ENCODE data around the gene TAS1R2. TPM values are rescaled to one million over a fixed set of nuclear protein-coding genes. Genes with fewer than 3 reads are reported as not detected.

Gene TAS1R2
- total RNA-seq, 6 experiments from 2014 or later = 0.07 TPM; not detected in 5

GRCh38 chr1:18794561-18794960 is 64.9 kb downstream of the TAS1R2 start:
- Histone ChIP-seq H3K4me3 (no peak overlapping the region), H3K9me3 (no peaks in the 10 kb centered on the region), H3K36me3 (no peaks in the 10 kb centered on the region), H3K27ac (no peak overlapping the region), H3K27me3 (no peaks in the 10 kb centered on the region), H3K4me1 (no peaks in the 10 kb centered on the region)
- DNase-seq = no peak
- intact Hi-C loops (cut with DNase I) = no loop called here
- 32% methylated on average over 4 of the region's 5 CpGs for WGBS (ENCODE audit: insufficient coverage, low coverage, low lambda C conversion rate, missing lambda C conversion rate)
- no peak for TF ChIP-seq POLR2A (IDR thresholded peaks at IDR 0.05)
- TF ChIP-seq CTCF (IDR thresholded peaks at IDR 0.05) = no peak
- no peak for ATAC-seq

- Histone ChIP-seq H3K4me3 (no peak overlapping the region), H3K9me3 (no peaks in the 10 kb centered on the region), H3K27ac (no peak overlapping the region), H3K4me1 (no peaks in the 10 kb centered on the region), H3K27me3 (no peaks in the 10 kb centered on the region), H3K36me3 (no peaks in the 10 kb centered on the region)
- no peak for DNase-seq
- intact Hi-C loops (cut with DNase I) = no loop called here
- WGBS (ENCODE audit: insufficient coverage, low coverage, low lambda C conversion rate, missing lambda C conversion rate) = 39% methylated on average over 8 of the region's 10 CpGs
- ATAC-seq = no peak
- TF ChIP-seq POLR2A (IDR thresholded peaks at IDR 0.05) = no peak
- TF ChIP-seq CTCF (IDR thresholded peaks at IDR 0.05) = no peak
Measured at GRCh38 chr1:18794051-18794450, 65.4 kb downstream of the TAS1R2 start.

- intact Hi-C loops (cut with DNase I) = no loop called here
- no peak for TF ChIP-seq CTCF (IDR thresholded peaks at IDR 0.05)
- TF ChIP-seq POLR2A (IDR thresholded peaks at IDR 0.05) = no peak
- no peaks in the 10 kb centered on the region for H3K9me3 ChIP-seq
- no peak for DNase-seq
- H3K27me3 ChIP-seq = no peaks in the 10 kb centered on the region
- ATAC-seq = no peak
- 56% methylated on average over 5 of the region's 10 CpGs for WGBS (ENCODE audit: insufficient coverage, low coverage, low lambda C conversion rate, missing lambda C conversion rate)
- no peaks in the 10 kb centered on the region for H3K36me3 ChIP-seq
- H3K4me3 ChIP-seq = no peak overlapping the region
- H3K4me1 ChIP-seq = no peaks in the 10 kb centered on the region
- no peak overlapping the region for H3K27ac ChIP-seq
Measured at GRCh38 chr1:18793164-18793563, 66.3 kb downstream of the TAS1R2 start.

GRCh38 chr1:18792747-18793146 is 66.7 kb downstream of the TAS1R2 start:
- WGBS (ENCODE audit: insufficient coverage, low coverage, low lambda C conversion rate, missing lambda C conversion rate) = 68% methylated on average over 2 of the region's 3 CpGs

More at GRCh38 chr1:18792747-18793146, 66.7 kb downstream of the TAS1R2 start:
- no peaks in the 10 kb centered on the region for H3K36me3 ChIP-seq
- H3K4me3 ChIP-seq = no peak overlapping the region
- TF ChIP-seq POLR2A (IDR thresholded peaks at IDR 0.05) = no peak
- TF ChIP-seq CTCF (IDR thresholded peaks at IDR 0.05) = no peak
- DNase-seq (no peak), ATAC-seq (no peak)
- no peaks in the 10 kb centered on the region for H3K4me1 ChIP-seq
- intact Hi-C loops (cut with DNase I) = no loop called here
- H3K27ac ChIP-seq = no peak overlapping the region
- no peaks in the 10 kb centered on the region for H3K9me3 ChIP-seq
- H3K27me3 ChIP-seq = no peaks in the 10 kb centered on the region

MicroRNA genes within 50 kb of the gene (microRNA counts, 767-probe panel; counts per million panel counts)
- 237 counts per million for microRNA hsa-miR-1290

Small RNA genes within 50 kb of the gene (microRNA-seq; reads per million reads assigned to microRNA genes)
- 0 reads per million in 2 donors for gene MIR1290
- gene MIR4695 = 1.2 to 5.2 reads per million in 2 donors

Small RNA genes within 50 kb of the gene (small RNA-seq; reads per million reads assigned to genes)
- 0 reads per million in 2 experiments for gene MIR1290
- 0 reads per million in 2 experiments for gene MIR4695

Other genes starting within 250 kb of the TAS1R2 start
- gene PAX7, start 228.8 kb downstream of the TAS1R2 start, total RNA-seq = not detected
- 100 to 1,000 TPM; 218 to 364 (median 265) TPM for gene ALDH4A1, start 42.9 kb upstream of the TAS1R2 start, total RNA-seq
- 10 to 100 TPM in 2 of 6 experiments, 1 to 10 TPM in 4; 2.9 to 12.7 (median 7.2) TPM for gene IFFO2, start 97.0 kb upstream of the TAS1R2 start, total RNA-seq